Esophagus squamous epithelium (tissue), 4 donors: Measurements from ENCODE around the gene UBTD1.

ENCODE experiments used
- POLR2A ChIP-seq, 4 donors: fragments of 450-650 bp; IDR thresholded peaks; one replicate each; pipeline ENCODE4 v1.6.1; 2017; ENCODE audit warnings: antibody characterized with exemption in 4 of 4, mild to moderate bottlenecking in 4 of 4, moderate library complexity in 3 of 4
- TF ChIP-seq, protein P1 (sequence below), 6 experiments: fragments of 450-650 bp in 4 of 6; fragments of 200-600 bp in 2 of 6; sonication (generic) in 2 of 6; IDR thresholded peaks; one replicate each; pipeline ENCODE4 v1.5.1; 2016 to 2019; ENCODE audit warnings: antibody characterized with exemption in 6 of 6, mild to moderate bottlenecking in 4 of 6, moderate library complexity in 4 of 6

DNA sequence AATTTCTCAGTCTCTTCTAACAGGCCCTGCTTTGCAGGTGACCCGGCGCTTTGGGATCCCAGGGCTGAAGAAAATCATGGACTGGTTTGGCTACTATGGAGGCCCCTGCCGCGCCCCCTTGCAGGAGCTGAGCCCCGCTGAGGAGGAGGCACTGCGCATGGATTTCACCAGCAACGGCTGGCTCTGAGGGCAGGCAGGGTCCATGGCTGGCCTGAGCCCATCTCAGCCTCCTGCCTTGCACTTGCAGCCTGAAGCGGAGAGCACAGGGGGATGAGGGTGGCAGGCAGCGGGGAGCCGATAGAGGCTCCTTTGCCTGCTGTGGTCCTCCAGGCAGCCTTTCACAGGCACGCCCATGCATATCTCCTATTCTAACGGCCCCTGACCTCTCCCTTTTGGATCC is 112.7 kb downstream of the UBTD1 start:
- TF ChIP-seq, protein P1, sequence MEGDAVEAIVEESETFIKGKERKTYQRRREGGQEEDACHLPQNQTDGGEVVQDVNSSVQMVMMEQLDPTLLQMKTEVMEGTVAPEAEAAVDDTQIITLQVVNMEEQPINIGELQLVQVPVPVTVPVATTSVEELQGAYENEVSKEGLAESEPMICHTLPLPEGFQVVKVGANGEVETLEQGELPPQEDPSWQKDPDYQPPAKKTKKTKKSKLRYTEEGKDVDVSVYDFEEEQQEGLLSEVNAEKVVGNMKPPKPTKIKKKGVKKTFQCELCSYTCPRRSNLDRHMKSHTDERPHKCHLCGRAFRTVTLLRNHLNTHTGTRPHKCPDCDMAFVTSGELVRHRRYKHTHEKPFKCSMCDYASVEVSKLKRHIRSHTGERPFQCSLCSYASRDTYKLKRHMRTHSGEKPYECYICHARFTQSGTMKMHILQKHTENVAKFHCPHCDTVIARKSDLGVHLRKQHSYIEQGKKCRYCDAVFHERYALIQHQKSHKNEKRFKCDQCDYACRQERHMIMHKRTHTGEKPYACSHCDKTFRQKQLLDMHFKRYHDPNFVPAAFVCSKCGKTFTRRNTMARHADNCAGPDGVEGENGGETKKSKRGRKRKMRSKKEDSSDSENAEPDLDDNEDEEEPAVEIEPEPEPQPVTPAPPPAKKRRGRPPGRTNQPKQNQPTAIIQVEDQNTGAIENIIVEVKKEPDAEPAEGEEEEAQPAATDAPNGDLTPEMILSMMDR (IDR thresholded peaks at IDR 0.05): no peak
- no peak for TF ChIP-seq POLR2A (IDR thresholded peaks at IDR 0.05)
